ENCODE measurements around the gene TRIM45.
"Not testable (repeated sequence)": the region's sequence is repeated elsewhere in the genome, so short reads cannot be mapped to it uniquely, and the experiment has no call there.

DNA sequence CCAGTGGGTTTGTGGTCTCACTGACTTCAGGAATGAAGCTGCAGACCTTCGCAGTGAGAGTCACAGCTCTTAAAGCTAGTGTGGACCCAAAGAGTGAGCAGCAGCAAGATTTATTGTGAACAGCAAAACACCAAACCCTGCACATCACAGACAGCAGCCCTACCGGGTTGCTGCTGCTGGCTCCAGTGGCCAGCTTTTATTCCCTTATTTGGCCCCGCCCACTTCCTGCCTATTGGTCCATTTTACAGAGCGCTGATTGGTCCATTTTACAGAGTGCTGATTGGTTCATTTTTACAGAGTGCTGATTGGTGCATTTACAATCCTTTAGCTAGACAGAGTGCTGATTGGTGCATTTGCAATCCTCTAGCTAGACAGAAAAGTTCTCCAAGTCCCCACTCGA is 29.8 kb upstream of the TRIM45 start:
- TF ChIP-seq, protein P1, sequence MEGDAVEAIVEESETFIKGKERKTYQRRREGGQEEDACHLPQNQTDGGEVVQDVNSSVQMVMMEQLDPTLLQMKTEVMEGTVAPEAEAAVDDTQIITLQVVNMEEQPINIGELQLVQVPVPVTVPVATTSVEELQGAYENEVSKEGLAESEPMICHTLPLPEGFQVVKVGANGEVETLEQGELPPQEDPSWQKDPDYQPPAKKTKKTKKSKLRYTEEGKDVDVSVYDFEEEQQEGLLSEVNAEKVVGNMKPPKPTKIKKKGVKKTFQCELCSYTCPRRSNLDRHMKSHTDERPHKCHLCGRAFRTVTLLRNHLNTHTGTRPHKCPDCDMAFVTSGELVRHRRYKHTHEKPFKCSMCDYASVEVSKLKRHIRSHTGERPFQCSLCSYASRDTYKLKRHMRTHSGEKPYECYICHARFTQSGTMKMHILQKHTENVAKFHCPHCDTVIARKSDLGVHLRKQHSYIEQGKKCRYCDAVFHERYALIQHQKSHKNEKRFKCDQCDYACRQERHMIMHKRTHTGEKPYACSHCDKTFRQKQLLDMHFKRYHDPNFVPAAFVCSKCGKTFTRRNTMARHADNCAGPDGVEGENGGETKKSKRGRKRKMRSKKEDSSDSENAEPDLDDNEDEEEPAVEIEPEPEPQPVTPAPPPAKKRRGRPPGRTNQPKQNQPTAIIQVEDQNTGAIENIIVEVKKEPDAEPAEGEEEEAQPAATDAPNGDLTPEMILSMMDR (IDR thresholded peaks at IDR 0.05) = not testable (repeated sequence)
- not testable (repeated sequence) for TF ChIP-seq POLR2A (IDR thresholded peaks at IDR 0.05)
